HG03025 (cell line): ENCODE data around the gene NEIL3.

Experiments used
- ATAC-seq: cut with Tn5 transposase; IDR thresholded peaks from one replicate; pipeline ENCODE4 v1.9.1; 2021; ENCODE audit warnings: mild to moderate bottlenecking, moderate library complexity; ENCODE audit not compliant: unreplicated experiment, low FRiP score

Gene NEIL3

GRCh38 chr4:177351622-177352244, 42.1 kb downstream of the NEIL3 start:
- no peak for ATAC-seq

GRCh38 chr4:177356206-177356605, 46.5 kb downstream of the NEIL3 start:
- ATAC-seq, result no peak

GRCh38 chr4:177356921-177357320, 47.2 kb downstream of the NEIL3 start:
- no peak for ATAC-seq

- no peak for ATAC-seq
These were observed 57.7 kb downstream of the NEIL3 start for GRCh38 chr4:177367336-177367735.

GRCh38 chr4:177369372-177369771, 59.7 kb downstream of the NEIL3 start:
- ATAC-seq, result no peak

GRCh38 chr4:177371461-177371860, 61.8 kb downstream of the NEIL3 start:
- ATAC-seq, result no peak

- no peak for ATAC-seq
These were observed 65.3 kb downstream of the NEIL3 start for GRCh38 chr4:177374966-177375365.

GRCh38 chr4:177375372-177375771, 65.7 kb downstream of the NEIL3 start:
- ATAC-seq, result no peak

GRCh38 chr4:177376024-177376423, 66.3 kb downstream of the NEIL3 start:
- ATAC-seq, result no peak

GRCh38 chr4:177380730-177381287, 71.1 kb downstream of the NEIL3 start:
- ATAC-seq, result no peak

- ATAC-seq, result no peak
These were observed 72.2 kb downstream of the NEIL3 start for GRCh38 chr4:177381762-177382310.

- no peak for ATAC-seq
These were observed 75.3 kb downstream of the NEIL3 start for GRCh38 chr4:177384856-177385397.

- no peak for ATAC-seq
These were observed 76.1 kb downstream of the NEIL3 start for GRCh38 chr4:177385576-177386277.

- ATAC-seq, result no peak
These were observed 76.7 kb downstream of the NEIL3 start for GRCh38 chr4:177386278-177386815.

- no peak for ATAC-seq
These were observed 81.6 kb downstream of the NEIL3 start for GRCh38 chr4:177391287-177391686.

GRCh38 chr4:177391953-177392352, 82.3 kb downstream of the NEIL3 start:
- ATAC-seq, result no peak

GRCh38 chr4:177393236-177393635, 83.6 kb downstream of the NEIL3 start:
- no peak for ATAC-seq

- ATAC-seq, result no peak
These were observed 86.7 kb downstream of the NEIL3 start for GRCh38 chr4:177396352-177396751.

- no peak for ATAC-seq
These were observed 90.4 kb downstream of the NEIL3 start for GRCh38 chr4:177400030-177400429.

- ATAC-seq, result no peak
These were observed 92.1 kb downstream of the NEIL3 start for GRCh38 chr4:177401658-177402273.

GRCh38 chr4:177403746-177404145, 94.1 kb downstream of the NEIL3 start:
- no peak for ATAC-seq
